WTC11 (cell line): ENCODE data around the gene GRK2. TPM values are rescaled to one million over a fixed set of nuclear protein-coding genes. Genes with fewer than 3 reads are reported as not detected.

Source experiments
- ATAC-seq: fragments of 200-7000 bp; cut with Tn5 transposase; 2 replicates; pipeline ENCODE4 v1.10.0; 2021; ENCODE audit warnings: mild to moderate bottlenecking, moderate library complexity
- CTCF ChIA-PET: fragments of 300-600 bp; sonication (Branson Sonifier 250); formaldehyde crosslinking; loops from one replicate; lab custom pipeline; 2021; ENCODE audit warnings: antibody characterized with exemption; lab: Charles Lee
- POLR2A ChIA-PET: fragments of 350-600 bp; sonication (Branson Sonifier 250); formaldehyde crosslinking; loops from one replicate; lab custom pipeline; 2021; ENCODE audit warnings: antibody characterized with exemption; lab: Charles Lee
- DNase-seq: peaks from one replicate; pipeline ENCODE4 v3.0.0; 2021; ENCODE audit warnings: low spot score
- H3K27ac Mint-ChIP-seq: 2 replicates; pipeline ENCODE4 v1.8.0; 2021; ENCODE audit warnings: mixed read lengths
- H3K27me3 Mint-ChIP-seq: 2 replicates; pipeline ENCODE4 v1.8.0; 2021; ENCODE audit warnings: low read depth, mild to moderate bottlenecking, moderate library complexity, mixed read lengths
- H3K36me3 Mint-ChIP-seq: 2 replicates; pipeline ENCODE4 v1.8.0; 2021; ENCODE audit warnings: mixed read lengths
- H3K4me1 Mint-ChIP-seq: 2 replicates; pipeline ENCODE4 v1.8.0; 2022; ENCODE audit warnings: mixed read lengths
- H3K4me3 Mint-ChIP-seq: 2 replicates; pipeline ENCODE4 v1.8.0; 2021; ENCODE audit warnings: mild to moderate bottlenecking, moderate library complexity, mixed read lengths
- H3K9me3 Mint-ChIP-seq: 2 replicates; pipeline ENCODE4 v1.8.0; 2021; ENCODE audit warnings: mixed read lengths
- ATF1 ChIP-seq: sonication (generic); formaldehyde crosslinking; IDR thresholded peaks from 2 replicates; pipeline ENCODE4 v1.8.1; 2023; ENCODE audit warnings: mild to moderate bottlenecking, moderate library complexity, missing genetic modification reagents
- CREB1 ChIP-seq: sonication (generic); formaldehyde crosslinking; IDR thresholded peaks from 2 replicates; pipeline ENCODE4 v1.8.0; 2023; ENCODE audit warnings: mild to moderate bottlenecking, missing genetic modification reagents
- ESRRA ChIP-seq: sonication (generic); formaldehyde crosslinking; IDR thresholded peaks from 2 replicates; pipeline ENCODE4 v1.8.1; 2022; ENCODE audit warnings: mild to moderate bottlenecking, missing genetic modification reagents, borderline replicate concordance
- FOXK1 ChIP-seq: sonication (generic); formaldehyde crosslinking; IDR thresholded peaks from 2 replicates; pipeline ENCODE4 v1.8.0; 2022; ENCODE audit warnings: mild to moderate bottlenecking, moderate library complexity, missing genetic modification reagents
- GABPB1 ChIP-seq: sonication (generic); formaldehyde crosslinking; IDR thresholded peaks from 2 replicates; pipeline ENCODE4 v1.8.1; 2023; ENCODE audit warnings: mild to moderate bottlenecking, missing genetic modification reagents
- GRHL2 ChIP-seq: fragments of 250-450 bp; sonication (Bioruptor Pico); IDR thresholded peaks from 2 replicates; pipeline ENCODE4 v1.8.0; 2022; ENCODE audit warnings: mild to moderate bottlenecking, moderate library complexity; ENCODE audit not compliant: insufficient replicate concordance, severe bottlenecking
- IRF2 ChIP-seq: sonication (generic); formaldehyde crosslinking; IDR thresholded peaks from 2 replicates; pipeline ENCODE4 v1.8.0; 2022; ENCODE audit warnings: low read depth, missing genetic modification reagents, borderline replicate concordance
- MYBL2 ChIP-seq: sonication (generic); formaldehyde crosslinking; IDR thresholded peaks from 2 replicates; pipeline ENCODE4 v1.8.1; 2023; ENCODE audit warnings: mild to moderate bottlenecking, moderate library complexity, missing genetic modification reagents
- NR1H2 ChIP-seq: sonication (generic); formaldehyde crosslinking; IDR thresholded peaks from 2 replicates; pipeline ENCODE4 v1.9.0; 2021; ENCODE audit warnings: mild to moderate bottlenecking, moderate library complexity, missing genetic modification reagents
- NR2C2 ChIP-seq: sonication (generic); formaldehyde crosslinking; IDR thresholded peaks from 2 replicates; pipeline ENCODE4 v1.8.0; 2022; ENCODE audit warnings: mild to moderate bottlenecking, missing genetic modification reagents
- NR3C1 ChIP-seq: sonication (generic); formaldehyde crosslinking; conservative IDR thresholded peaks from 2 replicates; pipeline ENCODE4 v1.8.1; 2023; ENCODE audit warnings: low read depth, mild to moderate bottlenecking, missing genetic modification reagents
- RORB ChIP-seq: fragments of 250-450 bp; sonication (Bioruptor Pico); IDR thresholded peaks from 2 replicates; pipeline ENCODE4 v1.9.0; 2021; ENCODE audit warnings: mild to moderate bottlenecking
- SP1 ChIP-seq: sonication (generic); formaldehyde crosslinking; conservative IDR thresholded peaks from 2 replicates; pipeline ENCODE4 v1.8.1; 2022; ENCODE audit warnings: missing genetic modification reagents
- ZNF416 ChIP-seq: fragments of 250-450 bp; sonication (Bioruptor Pico); IDR thresholded peaks from 2 replicates; pipeline ENCODE4 v1.9.0; 2021; ENCODE audit warnings: mild to moderate bottlenecking, inconsistent platforms
- ZNF671 ChIP-seq: fragments of 250-450 bp; sonication (Bioruptor Pico); IDR thresholded peaks from 2 replicates; pipeline ENCODE4 v1.8.0; 2021; ENCODE audit warnings: mild to moderate bottlenecking
- total RNA-seq: library from RNA; stranded (reverse); gene quantifications from 3 replicates; pipeline ENCODE4 v1.2.3, GENCODE V29; 2021
- TF ChIP-seq, protein P1 (sequence below): sonication (generic); formaldehyde crosslinking; IDR thresholded peaks from 2 replicates; pipeline ENCODE4 v1.8.0; 2023; ENCODE audit warnings: missing genetic modification reagents
- TF ChIP-seq, protein P2 (sequence below): fragments of 250-450 bp; sonication (Bioruptor Pico); IDR thresholded peaks from 2 replicates; pipeline ENCODE4 v2.1.2; 2022; ENCODE audit warnings: mild to moderate bottlenecking, moderate library complexity
- TF ChIP-seq, protein P3 (sequence below): sonication (generic); formaldehyde crosslinking; IDR thresholded peaks from 2 replicates; pipeline ENCODE4 v1.8.1; 2022; ENCODE audit warnings: low read depth, missing genetic modification reagents, borderline replicate concordance
- TF ChIP-seq, protein P4 (sequence below): sonication (generic); formaldehyde crosslinking; IDR thresholded peaks from 2 replicates; pipeline ENCODE4 v1.8.1; 2023; ENCODE audit warnings: mild to moderate bottlenecking, missing genetic modification reagents
- TF ChIP-seq, protein P5 (sequence below): fragments of 250-450 bp; sonication (Bioruptor Pico); IDR thresholded peaks from 2 replicates; pipeline ENCODE4 v1.9.0; 2021; ENCODE audit warnings: moderate library complexity, mild to moderate bottlenecking, inconsistent platforms, borderline replicate concordance
- TF ChIP-seq, protein P6 (sequence below): fragments of 200-600 bp; IDR thresholded peaks from 2 replicates; pipeline ENCODE4 v1.8.0; 2022; ENCODE audit warnings: antibody characterized with exemption

Gene GRK2
- total RNA-seq, 1 experiment from 2014 or later: 68.1 TPM

DNA sequence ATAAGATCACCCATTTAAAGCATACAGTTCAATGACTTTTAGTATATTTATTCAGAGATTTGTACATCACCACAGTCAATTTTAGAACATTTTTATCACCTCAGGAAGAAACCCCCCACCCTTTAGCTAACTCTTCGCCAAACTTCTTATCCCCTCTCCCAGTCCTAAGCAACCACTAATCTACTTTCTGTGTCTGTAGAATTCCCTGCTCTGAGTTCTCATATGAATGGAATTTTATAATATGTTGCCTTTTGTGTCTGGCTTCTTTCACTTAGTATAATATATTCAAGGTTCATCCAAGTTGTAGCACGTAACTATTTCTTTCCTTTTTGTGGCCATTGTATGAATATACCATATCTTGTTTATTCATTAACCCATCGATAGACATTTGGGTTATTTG, 26.4 kb downstream of the GRK2 start:
- no peak for ATAC-seq
- no peak for DNase-seq
- peaks cover 15% of the 10 kb centered on the region for H3K9me3 Mint-ChIP-seq
- peaks cover 44% of the 10 kb centered on the region for H3K36me3 Mint-ChIP-seq
- ChIA-PET POLR2A (interaction anchor here (1.7 kb wide), 1 partner anchor 10 kb away, joined by 5 read pairs; the partner anchor contains the start of gene SSH3), CTCF (interaction anchor here (2.3 kb wide), 1 partner anchor 25 kb away, joined by 9 read pairs; no protein-coding TSS in a partner anchor)
- H3K27ac Mint-ChIP-seq: no peak overlapping the region
- peaks cover 7% of the 10 kb centered on the region for H3K4me1 Mint-ChIP-seq
- no peak for TF ChIP-seq NR3C1 (CRISPR knock-in tag)
- TF ChIP-seq RORB (CRISPR knock-in tag): no peak
- no peak for TF ChIP-seq CREB1
- no peak for TF ChIP-seq ZNF416 (CRISPR knock-in tag)
- H3K27me3 Mint-ChIP-seq: no peaks in the 10 kb centered on the region
- H3K4me3 Mint-ChIP-seq: no peak overlapping the region

DNA sequence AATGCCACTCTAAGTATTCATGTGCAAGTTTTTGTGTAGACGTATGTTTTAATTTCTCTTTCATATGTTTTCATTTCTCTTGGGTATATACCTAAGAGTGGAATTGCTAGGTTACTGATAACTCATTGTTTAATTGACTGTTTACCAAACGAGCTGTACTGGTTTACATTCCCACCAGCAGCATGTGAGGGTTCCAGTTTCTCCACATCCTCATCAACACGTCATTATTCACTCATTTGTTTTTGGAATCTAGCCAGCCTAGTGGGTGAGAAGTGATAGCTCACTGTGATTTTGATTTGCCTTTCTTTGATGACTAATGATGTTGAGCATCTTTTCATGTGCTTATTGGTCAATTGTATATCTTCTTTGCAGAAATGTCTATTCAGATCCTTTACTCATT, 26.8 kb downstream of the GRK2 start:
- no peak overlapping the region for H3K4me3 Mint-ChIP-seq
- TF ChIP-seq, protein P1, sequence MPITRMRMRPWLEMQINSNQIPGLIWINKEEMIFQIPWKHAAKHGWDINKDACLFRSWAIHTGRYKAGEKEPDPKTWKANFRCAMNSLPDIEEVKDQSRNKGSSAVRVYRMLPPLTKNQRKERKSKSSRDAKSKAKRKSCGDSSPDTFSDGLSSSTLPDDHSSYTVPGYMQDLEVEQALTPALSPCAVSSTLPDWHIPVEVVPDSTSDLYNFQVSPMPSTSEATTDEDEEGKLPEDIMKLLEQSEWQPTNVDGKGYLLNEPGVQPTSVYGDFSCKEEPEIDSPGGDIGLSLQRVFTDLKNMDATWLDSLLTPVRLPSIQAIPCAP: no peak
- TF ChIP-seq ESRRA: no peak
- TF ChIP-seq GRHL2: no peak
- TF ChIP-seq SP1 (CRISPR knock-in tag): no peak
- no peak for TF ChIP-seq NR2C2 (CRISPR knock-in tag)
- no peak for TF ChIP-seq GABPB1
- TF ChIP-seq, protein P2, sequence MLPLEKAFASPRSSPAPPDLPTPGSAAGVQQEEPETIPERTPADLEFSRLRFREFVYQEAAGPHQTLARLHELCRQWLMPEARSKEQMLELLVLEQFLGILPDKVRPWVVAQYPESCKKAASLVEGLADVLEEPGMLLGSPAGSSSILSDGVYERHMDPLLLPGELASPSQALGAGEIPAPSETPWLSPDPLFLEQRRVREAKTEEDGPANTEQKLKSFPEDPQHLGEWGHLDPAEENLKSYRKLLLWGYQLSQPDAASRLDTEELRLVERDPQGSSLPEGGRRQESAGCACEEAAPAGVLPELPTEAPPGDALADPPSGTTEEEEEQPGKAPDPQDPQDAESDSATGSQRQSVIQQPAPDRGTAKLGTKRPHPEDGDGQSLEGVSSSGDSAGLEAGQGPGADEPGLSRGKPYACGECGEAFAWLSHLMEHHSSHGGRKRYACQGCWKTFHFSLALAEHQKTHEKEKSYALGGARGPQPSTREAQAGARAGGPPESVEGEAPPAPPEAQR (CRISPR knock-in tag): no peak
- TF ChIP-seq, protein P3, sequence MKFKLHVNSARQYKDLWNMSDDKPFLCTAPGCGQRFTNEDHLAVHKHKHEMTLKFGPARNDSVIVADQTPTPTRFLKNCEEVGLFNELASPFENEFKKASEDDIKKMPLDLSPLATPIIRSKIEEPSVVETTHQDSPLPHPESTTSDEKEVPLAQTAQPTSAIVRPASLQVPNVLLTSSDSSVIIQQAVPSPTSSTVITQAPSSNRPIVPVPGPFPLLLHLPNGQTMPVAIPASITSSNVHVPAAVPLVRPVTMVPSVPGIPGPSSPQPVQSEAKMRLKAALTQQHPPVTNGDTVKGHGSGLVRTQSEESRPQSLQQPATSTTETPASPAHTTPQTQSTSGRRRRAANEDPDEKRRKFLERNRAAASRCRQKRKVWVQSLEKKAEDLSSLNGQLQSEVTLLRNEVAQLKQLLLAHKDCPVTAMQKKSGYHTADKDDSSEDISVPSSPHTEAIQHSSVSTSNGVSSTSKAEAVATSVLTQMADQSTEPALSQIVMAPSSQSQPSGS (CRISPR knock-in tag): no peak
- no peak for TF ChIP-seq MYBL2 (CRISPR knock-in tag)
- TF ChIP-seq FOXK1 (CRISPR knock-in tag): no peak
- TF ChIP-seq, protein P4, sequence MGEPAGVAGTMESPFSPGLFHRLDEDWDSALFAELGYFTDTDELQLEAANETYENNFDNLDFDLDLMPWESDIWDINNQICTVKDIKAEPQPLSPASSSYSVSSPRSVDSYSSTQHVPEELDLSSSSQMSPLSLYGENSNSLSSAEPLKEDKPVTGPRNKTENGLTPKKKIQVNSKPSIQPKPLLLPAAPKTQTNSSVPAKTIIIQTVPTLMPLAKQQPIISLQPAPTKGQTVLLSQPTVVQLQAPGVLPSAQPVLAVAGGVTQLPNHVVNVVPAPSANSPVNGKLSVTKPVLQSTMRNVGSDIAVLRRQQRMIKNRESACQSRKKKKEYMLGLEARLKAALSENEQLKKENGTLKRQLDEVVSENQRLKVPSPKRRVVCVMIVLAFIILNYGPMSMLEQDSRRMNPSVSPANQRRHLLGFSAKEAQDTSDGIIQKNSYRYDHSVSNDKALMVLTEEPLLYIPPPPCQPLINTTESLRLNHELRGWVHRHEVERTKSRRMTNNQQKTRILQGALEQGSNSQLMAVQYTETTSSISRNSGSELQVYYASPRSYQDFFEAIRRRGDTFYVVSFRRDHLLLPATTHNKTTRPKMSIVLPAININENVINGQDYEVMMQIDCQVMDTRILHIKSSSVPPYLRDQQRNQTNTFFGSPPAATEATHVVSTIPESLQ: no peak
- no peak for TF ChIP-seq ATF1
- TF ChIP-seq, protein P5, sequence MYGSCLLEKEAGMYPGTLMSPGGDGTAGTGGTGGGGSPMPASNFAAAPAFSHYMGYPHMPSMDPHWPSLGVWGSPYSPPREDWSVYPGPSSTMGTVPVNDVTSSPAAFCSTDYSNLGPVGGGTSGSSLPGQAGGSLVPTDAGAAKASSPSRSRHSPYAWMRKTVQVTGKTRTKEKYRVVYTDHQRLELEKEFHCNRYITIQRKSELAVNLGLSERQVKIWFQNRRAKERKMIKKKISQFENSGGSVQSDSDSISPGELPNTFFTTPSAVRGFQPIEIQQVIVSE: no peak
- no peak for TF ChIP-seq NR3C1 (CRISPR knock-in tag)
- no peak for TF ChIP-seq NR1H2
- TF ChIP-seq, all 79 proteins: peak for 0
- Mint-ChIP-seq H3K4me1 (peaks cover 3% of the 10 kb centered on the region), H3K36me3 (peaks cover 48% of the 10 kb centered on the region), H3K9me3 (peaks cover 15% of the 10 kb centered on the region), H3K27ac (no peak overlapping the region), H3K27me3 (no peaks in the 10 kb centered on the region)
- DNase-seq (no peak), ATAC-seq (no peak)
- ChIA-PET CTCF (interaction anchor here (2.3 kb wide), 1 partner anchor 24 kb away, joined by 9 read pairs; no protein-coding TSS in a partner anchor), POLR2A (interaction anchor here (1.7 kb wide), 1 partner anchor 10 kb away, joined by 5 read pairs; the partner anchor contains the start of gene SSH3)

DNA sequence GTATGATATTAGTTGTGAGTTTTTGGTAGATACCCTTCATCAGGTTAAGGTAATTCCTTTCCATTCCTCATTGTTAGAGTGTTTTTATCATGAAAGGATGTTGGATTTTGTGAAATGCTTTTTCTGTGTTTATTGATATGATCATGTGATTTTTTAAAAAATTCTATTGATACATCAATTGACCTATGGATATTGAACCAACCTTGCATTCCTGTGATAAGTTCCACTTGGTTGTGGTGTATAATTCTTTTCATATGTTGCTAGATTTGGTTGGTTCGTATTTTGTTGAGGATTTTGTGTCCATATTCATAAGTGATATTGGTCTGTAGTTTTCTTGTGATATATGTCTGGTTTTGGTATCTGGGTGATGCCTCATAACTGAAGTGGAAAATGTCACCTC, 29.6 kb downstream of the GRK2 start:
- ChIA-PET CTCF (interaction anchor here (1.4 kb wide), 2 partner anchors 8 to 34 kb away, joined by 3 to 4 read pairs; no protein-coding TSS in a partner anchor), POLR2A (no interaction called here)
- Mint-ChIP-seq H3K4me1 (no peaks in the 10 kb centered on the region), H3K27ac (no peak overlapping the region), H3K36me3 (peaks cover 54% of the 10 kb centered on the region), H3K27me3 (no peaks in the 10 kb centered on the region), H3K4me3 (no peak overlapping the region), H3K9me3 (peaks cover 15% of the 10 kb centered on the region)
- DNase-seq (no peak), ATAC-seq (no peak)
- TF ChIP-seq GRHL2: no peak
- TF ChIP-seq IRF2 (CRISPR knock-in tag): no peak
- TF ChIP-seq ZNF671 (CRISPR knock-in tag): no peak
- TF ChIP-seq, protein P6, sequence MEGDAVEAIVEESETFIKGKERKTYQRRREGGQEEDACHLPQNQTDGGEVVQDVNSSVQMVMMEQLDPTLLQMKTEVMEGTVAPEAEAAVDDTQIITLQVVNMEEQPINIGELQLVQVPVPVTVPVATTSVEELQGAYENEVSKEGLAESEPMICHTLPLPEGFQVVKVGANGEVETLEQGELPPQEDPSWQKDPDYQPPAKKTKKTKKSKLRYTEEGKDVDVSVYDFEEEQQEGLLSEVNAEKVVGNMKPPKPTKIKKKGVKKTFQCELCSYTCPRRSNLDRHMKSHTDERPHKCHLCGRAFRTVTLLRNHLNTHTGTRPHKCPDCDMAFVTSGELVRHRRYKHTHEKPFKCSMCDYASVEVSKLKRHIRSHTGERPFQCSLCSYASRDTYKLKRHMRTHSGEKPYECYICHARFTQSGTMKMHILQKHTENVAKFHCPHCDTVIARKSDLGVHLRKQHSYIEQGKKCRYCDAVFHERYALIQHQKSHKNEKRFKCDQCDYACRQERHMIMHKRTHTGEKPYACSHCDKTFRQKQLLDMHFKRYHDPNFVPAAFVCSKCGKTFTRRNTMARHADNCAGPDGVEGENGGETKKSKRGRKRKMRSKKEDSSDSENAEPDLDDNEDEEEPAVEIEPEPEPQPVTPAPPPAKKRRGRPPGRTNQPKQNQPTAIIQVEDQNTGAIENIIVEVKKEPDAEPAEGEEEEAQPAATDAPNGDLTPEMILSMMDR: no peak
- TF ChIP-seq RORB (CRISPR knock-in tag): no peak
